MCF 10A (cell line): Measurements from ENCODE around the gene PPP6R2. TPM values are rescaled to one million over a fixed set of nuclear protein-coding genes. Genes with fewer than 3 reads are reported as not detected.
A peak's percentile ranks its signal among the peaks of the same experiment; 100 is the strongest.

Experiments
- BruUV-seq: library from RNA; stranded (reverse); fragments of 400-500 nt; replicated peaks from 2 replicates; lab custom pipeline; 2021; lab: Mats Ljungman, UMichigan
- CTCF ChIA-PET: fragments of 300-600 bp; sonication (Branson Sonifier 250); formaldehyde crosslinking; extraction: SDS; loops from one replicate; lab custom pipeline; 2021; ENCODE audit warnings: antibody characterized with exemption, inconsistent platforms; lab: Yijun Ruan, JAX
- POLR2A ChIA-PET: fragments of 300-600, 350-650 bp; sonication (Branson Sonifier 250); formaldehyde crosslinking; extraction: SDS; loops from one replicate; lab custom pipeline; 2020; ENCODE audit warnings: antibody characterized with exemption, inconsistent platforms; lab: Yijun Ruan, JAX
- DNase-seq: peaks from one replicate; pipeline ENCODE4 v3.0.0-alpha.2; 2018; ENCODE audit not compliant: unreplicated experiment
- H3K27ac Mint-ChIP-seq: one replicate; pipeline ENCODE4 v1.8.0; 2022; ENCODE audit warnings: mild to moderate bottlenecking, low read depth, mixed read lengths; ENCODE audit not compliant: unreplicated experiment
- H3K27me3 Mint-ChIP-seq: one replicate; pipeline ENCODE4 v1.8.0; 2022; ENCODE audit warnings: mixed read lengths; ENCODE audit not compliant: insufficient read depth, unreplicated experiment
- H3K36me3 Mint-ChIP-seq: one replicate; pipeline ENCODE4 v1.8.0; 2022; ENCODE audit warnings: mild to moderate bottlenecking, moderate library complexity, mixed read lengths; ENCODE audit not compliant: insufficient read depth, unreplicated experiment
- H3K4me1 Mint-ChIP-seq: one replicate; pipeline ENCODE4 v1.8.0; 2022; ENCODE audit warnings: mixed read lengths; ENCODE audit not compliant: insufficient read depth, unreplicated experiment
- H3K4me3 Mint-ChIP-seq: one replicate; pipeline ENCODE4 v1.8.0; 2022; ENCODE audit warnings: mild to moderate bottlenecking, moderate library complexity, mixed read lengths; ENCODE audit not compliant: unreplicated experiment
- H3K9me3 Mint-ChIP-seq: one replicate; pipeline ENCODE4 v1.8.0; 2022; ENCODE audit warnings: mixed read lengths; ENCODE audit not compliant: unreplicated experiment
- intact Hi-C: fragments of 100-400 bp; cut with micrococcal nuclease; formaldehyde crosslinking; loops from 2 replicates; pipeline ENCODE4 v1.14.1; 2022
- total RNA-seq: library from RNA; stranded (reverse); gene quantifications from 2 replicates; pipeline ENCODE4 v1.2.3, GENCODE V29; 2022
- TF ChIP-seq, protein P1 (sequence below): fragments of 200-600 bp; IDR thresholded peaks from one replicate; pipeline ENCODE4 v1.8.0; 2022; ENCODE audit warnings: antibody characterized with exemption, mild to moderate bottlenecking; ENCODE audit not compliant: unreplicated experiment

Gene PPP6R2
- total RNA-seq, 1 experiment from 2014 or later = 30.1 TPM

DNA sequence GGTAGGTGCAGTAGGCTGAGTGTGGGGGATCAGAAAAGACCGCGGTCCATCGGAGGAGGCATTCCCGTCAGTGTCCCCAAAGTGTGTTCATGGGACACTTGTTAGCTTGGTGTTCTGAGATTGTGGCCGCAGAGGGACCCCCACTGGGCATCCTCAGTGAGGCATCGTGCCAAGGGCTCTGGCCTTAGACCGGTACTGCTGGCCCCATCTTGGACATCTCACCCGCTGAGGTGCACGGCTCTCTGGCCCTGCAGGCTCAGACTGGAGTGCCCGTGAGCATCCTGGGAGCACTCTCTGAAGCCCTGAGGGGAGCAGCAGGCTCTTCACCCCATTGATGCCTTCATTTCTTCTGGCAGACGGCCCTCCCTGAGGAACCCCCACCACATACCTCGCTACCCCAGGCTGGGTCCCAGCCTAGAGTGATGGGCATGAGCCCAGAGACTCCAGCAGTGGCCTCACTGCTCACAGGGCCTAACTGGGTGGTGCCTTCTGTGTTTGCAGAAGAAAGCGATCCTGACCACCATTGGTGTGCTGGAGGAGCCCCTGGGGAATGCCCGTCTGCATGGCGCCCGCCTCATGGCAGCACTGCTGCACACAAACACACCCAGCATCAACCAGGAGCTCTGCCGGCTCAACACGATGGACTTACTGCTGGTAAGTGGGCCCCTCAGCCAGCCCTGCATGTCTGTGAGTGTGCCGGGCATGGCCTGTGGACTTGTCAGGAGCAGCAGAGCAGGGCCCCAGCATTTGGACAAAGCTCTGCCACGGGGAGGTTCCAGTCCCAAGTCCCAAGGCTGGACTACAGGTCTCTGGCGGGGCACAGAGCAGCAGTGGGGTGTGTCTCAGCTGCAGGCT, 80.1 kb downstream of the PPP6R2 start:
- intact Hi-C loops = no loop called here
- peaks cover 86% of the 10 kb centered on the region for H3K36me3 Mint-ChIP-seq
- DNase-seq = no peak
- ChIA-PET CTCF (interaction anchor here (1.0 to 1.1 kb wide), 2 partner anchors 50 to 171 kb away, joined by 4 read pairs; no protein-coding TSS in a partner anchor), POLR2A (interaction anchor here (0.6 kb wide), 1 partner anchor 41 kb away, joined by 4 read pairs; no protein-coding TSS in a partner anchor)
- BruUV-seq = no TSS peak
- no peaks in the 10 kb centered on the region for H3K4me1 Mint-ChIP-seq
- H3K27me3 Mint-ChIP-seq = no peaks in the 10 kb centered on the region
- no peak overlapping the region for H3K27ac Mint-ChIP-seq
- TF ChIP-seq, protein P1, sequence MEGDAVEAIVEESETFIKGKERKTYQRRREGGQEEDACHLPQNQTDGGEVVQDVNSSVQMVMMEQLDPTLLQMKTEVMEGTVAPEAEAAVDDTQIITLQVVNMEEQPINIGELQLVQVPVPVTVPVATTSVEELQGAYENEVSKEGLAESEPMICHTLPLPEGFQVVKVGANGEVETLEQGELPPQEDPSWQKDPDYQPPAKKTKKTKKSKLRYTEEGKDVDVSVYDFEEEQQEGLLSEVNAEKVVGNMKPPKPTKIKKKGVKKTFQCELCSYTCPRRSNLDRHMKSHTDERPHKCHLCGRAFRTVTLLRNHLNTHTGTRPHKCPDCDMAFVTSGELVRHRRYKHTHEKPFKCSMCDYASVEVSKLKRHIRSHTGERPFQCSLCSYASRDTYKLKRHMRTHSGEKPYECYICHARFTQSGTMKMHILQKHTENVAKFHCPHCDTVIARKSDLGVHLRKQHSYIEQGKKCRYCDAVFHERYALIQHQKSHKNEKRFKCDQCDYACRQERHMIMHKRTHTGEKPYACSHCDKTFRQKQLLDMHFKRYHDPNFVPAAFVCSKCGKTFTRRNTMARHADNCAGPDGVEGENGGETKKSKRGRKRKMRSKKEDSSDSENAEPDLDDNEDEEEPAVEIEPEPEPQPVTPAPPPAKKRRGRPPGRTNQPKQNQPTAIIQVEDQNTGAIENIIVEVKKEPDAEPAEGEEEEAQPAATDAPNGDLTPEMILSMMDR = no peak
- H3K9me3 Mint-ChIP-seq = no peaks in the 10 kb centered on the region
- H3K4me3 Mint-ChIP-seq = no peak overlapping the region

DNA sequence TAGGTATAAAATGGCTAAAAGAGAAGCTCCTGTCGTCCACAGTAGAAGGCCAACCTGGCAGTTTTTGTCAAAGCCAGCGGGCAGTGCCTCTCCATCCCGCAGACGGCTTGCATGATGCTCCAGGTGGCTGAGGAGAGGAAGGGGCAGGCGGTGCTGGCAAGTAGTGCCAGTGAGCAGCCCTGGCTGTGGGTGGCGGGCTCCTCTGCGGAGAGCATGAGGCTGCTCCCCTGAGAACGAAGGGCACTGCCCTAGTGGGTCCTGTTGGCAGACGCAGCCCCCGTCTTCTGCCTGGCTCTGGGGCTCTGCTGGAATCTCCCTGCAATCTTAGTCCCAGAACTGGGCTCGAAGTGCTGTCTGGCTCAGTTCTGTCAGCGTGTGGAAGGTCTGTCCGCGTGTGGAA, 80.8 kb downstream of the PPP6R2 start:
- H3K4me1 Mint-ChIP-seq = no peaks in the 10 kb centered on the region
- H3K36me3 Mint-ChIP-seq = peaks cover 83% of the 10 kb centered on the region
- H3K4me3 Mint-ChIP-seq = no peak overlapping the region
- H3K27me3 Mint-ChIP-seq = no peaks in the 10 kb centered on the region
- no TSS peak for BruUV-seq
- intact Hi-C loops = no loop called here
- no peak overlapping the region for H3K27ac Mint-ChIP-seq
- ChIA-PET POLR2A (no interaction called here), CTCF (interaction anchor here (1.1 kb wide), 1 partner anchor 171 kb away, joined by 4 read pairs; no protein-coding TSS in a partner anchor)
- TF ChIP-seq, protein P1 = no peak
- H3K9me3 Mint-ChIP-seq = no peaks in the 10 kb centered on the region
- DNase-seq = no peak

DNA sequence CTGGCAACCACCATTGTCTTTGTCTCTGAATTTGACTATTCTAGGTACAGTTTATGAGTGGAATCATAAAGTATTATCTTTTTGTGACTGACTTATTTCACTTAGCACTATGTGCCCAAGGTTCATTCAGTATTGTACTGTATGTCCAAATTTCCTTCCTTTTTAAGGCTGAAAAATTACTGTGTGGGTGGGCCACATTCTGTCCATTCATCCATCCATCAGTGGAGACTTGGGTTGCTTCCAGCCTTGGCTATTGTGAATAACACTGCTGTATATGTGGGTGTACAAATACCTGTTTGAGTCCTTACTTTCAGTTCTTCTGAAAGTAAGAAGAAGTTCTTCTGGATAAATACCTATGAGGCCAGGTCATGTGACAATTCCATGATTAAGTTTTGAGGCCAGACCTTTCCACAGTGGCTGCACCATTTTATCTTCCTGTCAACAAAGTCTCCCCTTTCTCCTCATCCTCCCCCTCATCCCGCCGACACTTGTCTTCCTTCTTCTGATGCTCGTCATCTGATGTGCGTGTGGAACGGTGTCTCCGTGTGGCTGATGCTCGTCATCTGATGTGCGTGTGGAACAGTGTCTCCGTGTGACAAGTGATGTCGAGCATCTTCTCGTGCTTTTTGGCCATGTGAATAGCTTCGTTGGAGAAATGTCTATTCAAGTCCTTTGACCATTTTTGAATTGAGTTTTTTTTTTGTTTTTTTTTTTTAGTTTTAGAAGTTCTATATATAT, 82.2 kb downstream of the PPP6R2 start:
- intact Hi-C loops = no loop called here
- H3K4me1 Mint-ChIP-seq = no peaks in the 10 kb centered on the region
- H3K27me3 Mint-ChIP-seq = no peaks in the 10 kb centered on the region
- DNase-seq = no peak
- TF ChIP-seq, protein P1 = no peak
- ChIA-PET POLR2A (no interaction called here), CTCF (interaction anchor here (1.0 kb wide), 1 partner anchor 25 kb away, joined by 5 read pairs; no protein-coding TSS in a partner anchor)
- H3K36me3 Mint-ChIP-seq = peaks cover 83% of the 10 kb centered on the region
- H3K4me3 Mint-ChIP-seq = no peak overlapping the region
- no TSS peak for BruUV-seq
- peak overlapping the region; percentile 21 for H3K27ac Mint-ChIP-seq
- no peaks in the 10 kb centered on the region for H3K9me3 Mint-ChIP-seq
